PC-9 (cell line): ENCODE measurements around the gene TSPAN11. TPM values are rescaled to one million over a fixed set of nuclear protein-coding genes. Genes with fewer than 3 reads are reported as not detected.

Source experiments
- BruUV-seq: library from RNA; stranded (reverse); fragments of 400-500 nt; replicated peaks from 2 replicates; lab custom pipeline; 2021; lab: Mats Ljungman, UMichigan
- CTCF ChIA-PET: fragments of 300-600 bp; sonication (Branson Sonifier 250); formaldehyde crosslinking; loops from one replicate; lab custom pipeline; 2022; ENCODE audit warnings: antibody characterized with exemption; lab: Charles Lee
- POLR2A ChIA-PET: fragments of 300-600 bp; sonication (Branson Sonifier 250); formaldehyde crosslinking; loops from one replicate; lab custom pipeline; 2022; ENCODE audit warnings: antibody characterized with exemption; ENCODE audit not compliant: unreplicated experiment; lab: Charles Lee
- DNase-seq, 2 experiments: peaks; one replicate each; pipeline versions ENCODE4 v3.0.0 to v3.0.0-alpha.2; 2015 to 2022; ENCODE audit warnings: mixed read lengths in 1 of 2
- H2AFZ ChIP-seq: fragments of 200-600 bp; sonication (generic); 2 replicates; pipeline ENCODE4 v1.8.1; 2017; ENCODE audit warnings: antibody characterized with exemption
- H3F3A ChIP-seq: fragments of 200-600 bp; sonication (generic); 2 replicates; pipeline ENCODE4 v1.8.1; 2017; ENCODE audit warnings: antibody characterized with exemption, mild to moderate bottlenecking, low read depth; ENCODE audit not compliant: insufficient read depth
- H3K27ac ChIP-seq: fragments of 200-600 bp; sonication (generic); 2 replicates; pipeline ENCODE4 v1.6.1; 2016; ENCODE audit warnings: mixed run types
- H3K27me3 ChIP-seq: fragments of 200-600 bp; sonication (generic); 2 replicates; pipeline ENCODE4 v1.6.1; 2016; ENCODE audit warnings: low read depth, mixed run types; ENCODE audit not compliant: insufficient read depth
- H3K36me3 ChIP-seq: fragments of 200-600 bp; sonication (generic); 2 replicates; pipeline ENCODE4 v1.6.1; 2016; ENCODE audit warnings: low read depth, mixed run types
- H3K4me1 ChIP-seq: fragments of 200-600 bp; sonication (generic); replicated peaks from 2 replicates; pipeline ENCODE4 v1.6.1; 2016; ENCODE audit warnings: mixed run types; ENCODE audit not compliant: insufficient read depth
- H3K4me2 ChIP-seq: fragments of 200-600 bp; sonication (generic); 2 replicates; pipeline ENCODE4 v1.6.1; 2017; ENCODE audit warnings: mixed run types
- H3K4me3 ChIP-seq: fragments of 200-600 bp; sonication (generic); 2 replicates; pipeline ENCODE4 v1.6.1; 2016; ENCODE audit warnings: mixed run types
- H3K79me2 ChIP-seq: fragments of 200-600 bp; sonication (generic); 2 replicates; pipeline ENCODE4 v1.6.1; 2017; ENCODE audit warnings: low read depth, mixed run types
- H3K9me2 ChIP-seq: fragments of 200-600 bp; sonication (generic); 2 replicates; pipeline ENCODE4 v1.8.1; 2017; ENCODE audit warnings: mild to moderate bottlenecking; ENCODE audit not compliant: insufficient read depth
- H3K9me3 ChIP-seq: fragments of 200-600 bp; sonication (generic); 2 replicates; pipeline ENCODE4 v1.8.1; 2016; ENCODE audit warnings: low read depth; ENCODE audit not compliant: insufficient read depth
- H4K20me1 ChIP-seq: fragments of 200-600 bp; sonication (generic); 2 replicates; pipeline ENCODE4 v1.8.1; 2017; ENCODE audit not compliant: insufficient read depth
- CTCF ChIP-seq: fragments of 200-600 bp; sonication (generic); conservative IDR thresholded peaks from 2 replicates; pipeline ENCODE4 v1.6.1; 2017; ENCODE audit warnings: mixed run types, antibody characterized with exemption, mild to moderate bottlenecking, moderate library complexity
- EZH2 ChIP-seq: fragments of 200-600 bp; sonication (generic); IDR thresholded peaks from 2 replicates; pipeline ENCODE4 v1.8.0; 2017; ENCODE audit warnings: antibody characterized with exemption, low read depth
- intact Hi-C: fragments of 100-400 bp; cut with micrococcal nuclease; formaldehyde crosslinking; loops from one replicate; pipeline ENCODE4 v1.10.0; 2022; ENCODE audit not compliant: unreplicated experiment
- total RNA-seq: library from RNA; stranded (reverse); gene quantifications from 2 replicates; pipeline ENCODE4 v1.2.3, GENCODE V29; 2021

TSPAN11 gene
- total RNA-seq, 1 experiment from 2014 or later, result not detected

DNA sequence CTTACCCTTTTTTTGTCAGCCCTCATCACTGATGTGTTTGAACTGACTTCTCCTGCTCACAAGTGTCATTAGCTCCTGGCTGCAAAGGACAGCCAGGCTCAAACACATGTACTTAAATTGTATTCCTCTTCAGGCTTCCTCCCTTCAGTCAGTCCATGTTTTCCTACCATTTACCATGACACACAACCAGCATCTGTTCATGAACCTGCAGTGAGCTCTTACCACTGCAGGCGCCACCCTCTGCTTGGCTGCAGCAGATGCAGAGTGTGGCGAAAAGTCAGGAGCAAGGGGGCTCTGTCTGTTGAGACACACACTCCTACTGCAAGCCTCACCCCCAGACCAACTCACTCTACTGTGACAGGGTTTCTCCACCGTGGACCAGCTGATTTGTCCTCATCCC is 70.2 kb downstream of the TSPAN11 start:
- H3K4me3 ChIP-seq, result no peak overlapping the region
- intact Hi-C loops, result no loop called here
- H3K4me1 ChIP-seq, result peaks cover 17% of the 10 kb centered on the region
- no TSS peak for BruUV-seq
- H3F3A ChIP-seq, result peaks cover 5% of the 10 kb centered on the region; the same call in 1 of the 2 replicates
- no peaks in the 10 kb centered on the region for H3K27me3 ChIP-seq
- ChIA-PET CTCF (no interaction called here), POLR2A (no interaction called here)
- no peaks in the 10 kb centered on the region for H4K20me1 ChIP-seq
- H3K79me2 ChIP-seq, result no peaks in the 10 kb centered on the region
- H3K4me2 ChIP-seq, result no peak overlapping the region
- H3K9me2 ChIP-seq, result no peaks in the 10 kb centered on the region
- no peak for TF ChIP-seq CTCF
- no peak for TF ChIP-seq EZH2
- no peak overlapping the region for H3K27ac ChIP-seq
- H3K36me3 ChIP-seq, result 0 out of 2 replicates have a peak, but pooled peaks cover 7% of the 10 kb centered on the region
- no peak for DNase-seq
- no peaks in the 10 kb centered on the region for H3K9me3 ChIP-seq
- no peak overlapping the region for H2AFZ ChIP-seq

GRCh38 chr12:30997685-30998440 is 71.3 kb downstream of the TSPAN11 start:
- Histone ChIP-seq H3K79me2 (no peaks in the 10 kb centered on the region), H3K9me3 (no peaks in the 10 kb centered on the region), H3K4me2 (no peak overlapping the region), H3K4me1 (peaks cover 20% of the 10 kb centered on the region), H2AFZ (no peak overlapping the region), H3K9me2 (no peaks in the 10 kb centered on the region), H3K27me3 (no peaks in the 10 kb centered on the region), H3K4me3 (no peak overlapping the region), H4K20me1 (no peaks in the 10 kb centered on the region), H3K27ac (no peak overlapping the region), H3F3A (peaks cover 5% of the 10 kb centered on the region; the same call in 1 of the 2 replicates), H3K36me3 (0 out of 2 replicates have a peak, but pooled peaks cover 7% of the 10 kb centered on the region)
- ChIA-PET POLR2A (no interaction called here), CTCF (interaction anchor here (0.6 kb wide), 1 partner anchor 50 kb away, joined by 4 read pairs; no protein-coding TSS in a partner anchor)
- no peak for DNase-seq
- intact Hi-C loops, result no loop called here
- no TSS peak for BruUV-seq
- TF ChIP-seq CTCF (no peak), EZH2 (no peak)

DNA sequence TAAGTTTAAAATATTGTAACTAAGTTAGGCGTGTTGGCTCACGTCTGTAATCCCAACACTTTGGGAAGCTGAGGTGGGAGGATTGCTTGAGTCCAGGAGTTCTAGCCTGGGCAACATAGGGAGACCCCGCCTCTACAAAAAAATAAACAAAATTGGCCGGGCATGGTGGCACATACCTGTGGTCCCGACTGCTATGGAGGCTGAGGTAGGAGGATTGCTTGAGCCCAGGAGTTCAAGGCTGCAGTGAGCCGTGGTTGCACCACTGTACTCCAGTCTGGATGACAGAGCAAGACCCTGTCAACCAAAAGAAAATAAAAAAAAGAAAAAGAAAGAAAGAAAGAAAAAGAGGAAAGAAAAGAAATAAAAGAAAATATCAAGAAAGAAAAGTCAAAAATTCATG is 72.5 kb downstream of the TSPAN11 start:
- Histone ChIP-seq H3F3A (peaks cover 5% of the 10 kb centered on the region; the same call in 1 of the 2 replicates), H4K20me1 (no peaks in the 10 kb centered on the region), H3K27me3 (no peaks in the 10 kb centered on the region), H3K9me2 (no peaks in the 10 kb centered on the region), H3K36me3 (0 out of 2 replicates have a peak, but pooled peaks cover 7% of the 10 kb centered on the region), H2AFZ (no peak overlapping the region), H3K9me3 (no peaks in the 10 kb centered on the region), H3K4me1 (peaks cover 31% of the 10 kb centered on the region), H3K79me2 (0 out of 2 replicates have a peak, but pooled peaks cover 3% of the 10 kb centered on the region), H3K4me3 (no peak overlapping the region), H3K4me2 (no peak overlapping the region), H3K27ac (no peak overlapping the region)
- DNase-seq, result no peak
- no TSS peak for BruUV-seq
- intact Hi-C loops, result no loop called here
- ChIA-PET CTCF (no interaction called here), POLR2A (interaction anchor here (0.6 kb wide), 1 partner anchor 328 kb away, joined by 4 read pairs; no protein-coding TSS in a partner anchor)
- TF ChIP-seq CTCF (no peak), EZH2 (no peak)
